ENCODE measurements around the gene ELL2.

The ELL2 gene

DNA sequence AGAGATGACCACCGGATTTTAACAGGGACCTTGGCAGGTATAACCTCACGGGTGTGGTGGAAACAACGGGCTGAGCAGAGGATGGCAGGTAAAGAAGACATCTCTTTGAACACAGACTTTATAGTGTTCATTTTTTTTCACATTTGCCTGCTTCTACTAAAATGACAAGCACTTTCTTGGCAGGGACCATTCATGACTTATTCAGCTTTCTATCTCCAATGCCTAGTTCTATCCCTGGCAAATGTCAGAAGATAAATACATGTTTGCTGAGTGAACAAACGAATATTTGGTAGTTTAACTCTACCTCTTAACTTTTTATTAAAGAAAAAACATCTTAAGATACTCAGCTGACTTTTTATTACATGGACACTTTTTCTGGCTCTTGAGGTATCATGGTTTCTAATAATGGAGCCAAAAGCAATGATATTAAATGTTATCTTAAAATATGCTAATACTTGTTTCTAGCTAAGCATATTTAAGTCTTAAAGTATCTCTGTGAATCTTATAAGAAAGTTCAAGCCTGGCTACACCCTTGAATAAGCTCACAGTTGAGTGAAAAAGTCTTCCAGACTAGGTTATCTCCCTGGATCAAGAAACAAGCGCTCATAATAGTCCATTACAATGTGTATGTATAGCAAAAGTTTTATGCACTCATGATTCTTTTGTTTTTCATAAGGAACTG, 8.5 kb downstream of the ELL2 start:
- no peak for DNase-seq

DNA sequence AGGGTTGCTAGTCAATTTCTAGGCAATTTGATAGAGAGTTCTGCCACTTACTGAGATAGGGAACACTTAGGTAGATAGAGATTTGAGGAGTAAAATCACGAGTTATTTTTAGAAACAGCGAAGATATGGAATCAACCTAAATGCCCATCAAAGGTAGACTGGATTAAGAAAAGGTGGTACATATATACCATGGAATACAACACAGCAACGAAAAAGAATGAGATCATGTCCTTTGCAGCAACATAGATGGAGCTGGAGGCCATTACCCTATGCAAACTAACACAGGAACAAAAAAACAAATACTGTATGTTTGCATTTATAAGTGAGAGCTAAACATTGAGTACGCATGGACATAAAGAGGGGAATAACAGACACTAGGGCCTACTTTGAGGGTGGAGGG, 9.7 kb downstream of the ELL2 start:
- no peak for DNase-seq

DNA sequence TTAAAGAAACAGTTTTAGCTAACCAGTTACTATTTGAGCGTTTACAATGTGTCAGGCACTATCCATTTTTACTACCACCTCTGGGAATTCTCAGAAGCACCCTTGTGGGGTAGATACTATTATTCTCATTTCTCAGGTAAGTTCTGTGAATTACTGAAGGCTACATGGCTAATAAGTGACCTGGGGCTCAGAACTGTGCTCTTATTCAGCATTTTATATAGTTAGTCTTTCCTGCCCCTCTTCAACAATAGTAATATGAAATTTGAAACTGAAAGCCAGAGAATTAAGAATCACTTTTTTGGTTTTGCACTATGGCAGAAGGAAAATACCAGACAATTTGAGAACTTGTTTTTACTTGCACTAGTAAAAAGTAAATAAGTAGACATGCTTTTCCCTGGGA, 11.8 kb downstream of the ELL2 start:
- no peak for DNase-seq

DNA sequence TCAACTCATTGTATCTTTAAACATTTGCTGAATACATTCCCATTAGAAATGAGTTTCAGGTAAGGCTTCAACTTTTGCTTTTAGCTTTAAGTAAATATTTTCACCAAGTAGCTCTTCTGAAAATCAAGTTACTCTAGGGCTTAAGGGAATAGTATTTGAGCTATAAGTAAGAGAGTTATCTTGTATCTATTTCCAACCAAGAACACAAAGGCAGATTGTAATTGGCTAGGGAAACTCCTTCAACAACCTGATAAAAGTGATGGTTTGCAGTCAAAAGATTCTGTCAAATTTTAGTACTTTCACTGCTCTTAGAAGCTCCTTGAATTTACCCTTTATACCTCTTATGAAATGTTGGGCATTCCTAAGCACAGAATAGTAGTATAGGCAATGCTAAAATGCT, 13.0 kb downstream of the ELL2 start:
- no peak for DNase-seq

DNA sequence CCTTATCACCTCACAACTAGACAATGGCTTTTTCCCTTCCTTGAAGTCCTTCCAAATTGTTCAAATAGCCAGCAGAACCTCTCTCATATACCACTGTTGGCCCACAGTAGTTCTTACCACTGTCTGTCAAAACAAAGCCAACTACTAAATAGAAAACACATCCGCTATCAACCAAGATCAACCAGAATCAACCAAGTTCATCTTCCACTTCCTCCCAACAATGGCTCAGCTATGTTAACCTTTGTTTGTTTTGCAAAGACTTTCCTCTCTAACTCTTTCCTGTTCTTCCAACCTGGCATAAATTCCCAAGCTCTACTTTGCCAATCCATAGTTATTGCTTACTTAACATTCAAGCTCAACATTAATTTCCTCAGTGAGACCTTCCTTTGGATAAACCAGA, 15.2 kb downstream of the ELL2 start:
- DNase-seq: no peak

DNA sequence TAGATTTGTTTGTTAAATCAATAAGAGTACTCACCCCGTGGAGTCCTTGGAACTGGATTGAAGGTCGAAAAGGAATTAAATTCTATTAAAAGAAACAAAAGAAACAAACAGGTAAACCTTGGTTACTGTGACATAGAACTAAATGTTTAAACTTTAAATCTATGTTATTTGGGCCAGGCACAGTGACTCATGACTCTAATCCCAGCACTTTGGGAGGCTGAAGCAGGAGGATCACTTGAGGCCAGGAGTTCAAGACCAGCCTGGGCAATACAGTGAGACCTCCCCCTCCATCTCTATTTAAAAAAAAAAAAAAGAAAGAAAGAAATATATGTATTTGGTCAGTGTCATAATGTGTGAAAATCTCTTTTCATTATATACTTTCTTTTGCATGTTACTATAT, 18.7 kb downstream of the ELL2 start:
- no peak for DNase-seq

DNA sequence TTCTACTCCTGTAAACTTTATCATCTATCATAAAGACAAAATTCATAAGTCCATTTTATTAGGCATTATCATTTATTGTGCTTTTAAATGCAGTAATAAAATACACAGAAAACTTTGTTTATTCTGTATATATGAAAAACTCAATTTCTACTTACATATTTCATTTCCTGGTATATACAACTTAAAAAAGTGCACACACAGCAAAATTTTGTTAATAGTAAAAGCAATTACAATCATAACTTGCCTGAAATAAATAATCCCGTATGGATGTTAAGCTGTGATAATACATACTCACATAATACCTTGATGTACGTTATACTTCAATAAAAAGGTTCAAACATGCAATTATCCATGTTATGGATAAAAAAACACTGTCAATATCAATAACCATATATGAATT, 19.2 kb downstream of the ELL2 start:
- no peak for DNase-seq

DNA sequence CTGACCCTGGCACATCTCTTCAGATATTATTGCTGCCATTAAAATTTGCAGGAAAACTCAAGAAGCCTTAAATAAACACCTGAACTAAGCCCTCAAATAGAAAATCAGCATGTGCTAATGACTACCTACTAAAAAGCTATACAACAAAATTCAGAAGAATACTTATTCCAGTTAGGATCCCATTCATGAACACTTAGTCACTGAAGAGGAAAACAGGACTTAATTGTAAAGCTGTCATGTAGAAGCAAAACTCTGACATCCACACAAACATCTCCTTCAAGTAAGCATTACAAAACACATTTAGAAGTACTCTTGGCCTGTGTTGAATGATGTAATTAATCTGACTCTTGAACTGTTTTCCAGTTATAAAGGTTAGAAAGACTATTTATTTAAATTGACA, 19.9 kb downstream of the ELL2 start:
- DNase-seq: no peak

DNA sequence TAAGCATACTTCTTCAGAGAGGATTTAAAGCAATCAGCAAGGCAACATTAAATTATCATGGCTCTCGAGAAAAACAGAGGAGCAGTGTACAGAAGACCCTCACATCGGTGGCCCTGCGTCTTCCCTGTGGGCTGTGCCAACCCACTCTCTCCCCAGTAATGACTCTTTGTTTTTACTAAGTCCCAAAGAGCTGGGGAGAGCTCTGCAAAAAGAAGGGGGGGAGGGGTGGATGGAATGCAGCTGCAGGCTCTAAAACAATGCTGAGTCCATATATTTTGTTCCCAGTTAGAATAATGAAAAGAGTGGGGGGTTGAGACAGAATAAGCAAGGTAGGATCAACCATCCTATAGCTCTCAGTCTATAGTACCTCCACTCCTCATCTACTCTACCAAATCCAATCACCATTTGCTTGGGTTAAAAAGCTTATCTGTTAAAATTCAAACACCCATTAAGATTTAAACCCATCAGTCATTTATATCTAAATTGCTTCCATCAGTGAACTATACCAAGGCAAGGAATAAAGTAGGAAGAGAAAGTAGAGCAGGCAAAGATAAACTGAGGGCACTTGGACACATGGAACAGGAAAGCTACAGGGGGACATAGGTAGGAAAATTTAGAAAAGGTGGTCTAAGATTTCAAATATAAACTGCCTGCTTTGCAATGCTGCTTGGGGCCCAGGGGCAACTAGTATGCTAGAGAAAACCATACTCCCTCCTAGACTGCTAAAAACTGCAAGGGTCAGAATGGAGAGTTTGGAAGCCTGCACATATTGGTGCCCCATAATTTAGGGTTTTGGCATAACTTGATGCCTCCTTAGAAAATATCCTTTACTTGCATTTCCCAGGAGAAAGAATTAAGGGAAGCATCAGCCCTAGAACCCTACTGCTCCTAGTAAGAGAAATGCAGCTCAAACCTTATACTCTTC, 20.6 kb downstream of the ELL2 start:
- no peak for DNase-seq

DNA sequence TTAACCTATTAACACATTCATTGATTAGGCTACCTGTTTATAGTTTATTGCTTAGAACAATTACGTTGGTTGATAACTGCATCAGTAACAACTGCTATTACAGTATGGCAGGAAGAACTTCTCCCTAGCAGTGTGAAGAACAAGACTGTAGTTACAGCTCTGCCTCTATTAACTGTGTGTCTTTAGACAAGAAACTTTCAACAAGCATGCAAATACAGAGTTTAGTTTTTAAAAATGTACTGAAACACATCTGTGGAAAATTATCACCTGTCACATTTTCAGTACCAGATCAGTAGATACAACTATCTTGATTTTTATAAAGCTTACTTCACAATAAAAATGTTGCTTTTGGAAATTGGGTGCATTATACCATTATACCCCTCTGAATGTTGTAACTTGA, 22.2 kb downstream of the ELL2 start:
- DNase-seq: no peak

DNA sequence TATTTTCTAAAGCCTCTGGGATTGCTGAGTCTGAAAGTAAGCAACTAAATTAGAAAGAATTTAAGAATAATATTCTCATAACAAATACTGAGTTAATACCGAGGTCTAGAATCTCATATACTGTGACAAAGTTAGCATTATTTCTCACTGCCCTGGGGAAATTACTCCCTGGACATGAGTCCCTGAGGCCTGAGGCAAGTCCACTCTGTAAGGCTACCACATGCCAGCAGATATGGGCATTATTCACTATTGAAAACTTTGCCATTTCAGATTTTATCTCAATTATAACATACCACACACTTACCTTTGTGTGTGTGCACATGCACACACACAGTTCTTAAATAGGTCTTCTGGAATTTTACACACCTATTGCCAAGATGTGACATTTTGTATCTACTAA, 22.9 kb downstream of the ELL2 start:
- no peak for DNase-seq

DNA sequence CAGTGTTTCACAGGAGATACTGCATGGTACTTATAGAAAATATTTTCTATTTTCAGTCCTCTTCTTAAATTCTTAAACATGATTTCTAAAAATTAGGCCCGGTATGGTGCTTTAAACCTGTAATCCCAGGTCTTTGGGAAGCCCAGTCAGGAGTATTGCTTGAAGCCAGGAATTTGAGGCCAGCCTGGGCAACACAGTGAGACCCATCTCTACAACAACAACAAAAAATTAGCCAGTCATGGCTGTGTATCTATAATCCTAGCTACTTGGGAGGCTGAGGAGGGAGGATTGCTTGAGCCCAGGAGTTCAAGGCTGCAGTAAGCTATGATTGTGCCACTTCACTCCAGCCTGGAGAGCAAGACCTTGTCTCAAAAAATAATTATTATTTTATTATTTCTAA, 23.3 kb downstream of the ELL2 start:
- DNase-seq: no peak

DNA sequence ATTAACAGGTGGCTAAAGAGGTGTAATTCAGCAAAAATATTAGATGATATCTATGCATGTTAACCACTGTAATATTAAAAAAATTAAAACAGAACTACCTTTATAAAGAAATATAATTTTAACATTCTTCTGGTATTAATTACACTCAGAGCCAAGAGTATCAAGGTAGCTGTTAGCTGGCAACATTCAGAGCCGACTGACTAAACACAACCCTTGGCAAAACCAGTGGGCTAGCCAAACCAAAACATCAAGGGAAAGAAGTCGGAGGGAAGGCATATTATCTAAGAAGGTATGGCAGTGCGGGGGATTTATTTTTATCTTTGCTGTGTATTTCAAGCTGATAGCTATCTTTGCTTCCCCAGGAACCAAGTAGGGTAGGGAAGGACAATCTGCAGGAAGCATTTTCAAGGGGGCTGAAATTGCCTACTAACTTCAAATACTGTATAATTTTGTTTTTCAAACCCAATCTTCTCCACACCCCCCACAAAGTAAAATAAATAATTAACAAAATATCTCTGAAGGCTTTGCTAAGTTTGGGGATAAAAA, 24.0 kb downstream of the ELL2 start:
- DNase-seq: no peak

DNA sequence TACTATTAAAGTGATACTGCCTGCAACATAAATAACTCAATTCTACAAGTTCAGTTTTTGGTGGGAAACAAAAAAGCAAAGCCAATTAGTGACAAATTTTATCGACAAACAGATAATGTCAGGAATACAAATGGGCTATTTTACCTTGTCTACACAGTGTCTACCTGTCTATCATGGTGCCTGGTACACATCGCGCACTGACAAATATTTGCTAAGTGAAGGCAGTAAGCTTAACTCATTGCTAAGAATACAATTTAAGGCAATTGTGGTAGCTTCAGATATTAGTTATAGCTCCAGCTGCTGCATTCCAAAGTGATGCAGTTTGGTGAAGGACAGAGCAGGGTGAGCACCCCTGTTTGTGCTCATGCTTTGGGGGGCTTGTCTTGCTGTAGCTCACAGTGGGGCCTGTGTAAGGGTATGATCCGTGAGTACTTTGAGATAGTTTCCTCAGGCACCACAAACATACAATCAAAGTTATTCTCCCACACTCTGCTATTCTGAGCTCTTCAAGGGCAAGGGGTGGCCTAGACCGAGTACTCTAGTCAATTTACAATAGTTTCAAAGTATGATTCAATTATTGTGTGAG, 24.7 kb downstream of the ELL2 start:
- no peak for DNase-seq

DNA sequence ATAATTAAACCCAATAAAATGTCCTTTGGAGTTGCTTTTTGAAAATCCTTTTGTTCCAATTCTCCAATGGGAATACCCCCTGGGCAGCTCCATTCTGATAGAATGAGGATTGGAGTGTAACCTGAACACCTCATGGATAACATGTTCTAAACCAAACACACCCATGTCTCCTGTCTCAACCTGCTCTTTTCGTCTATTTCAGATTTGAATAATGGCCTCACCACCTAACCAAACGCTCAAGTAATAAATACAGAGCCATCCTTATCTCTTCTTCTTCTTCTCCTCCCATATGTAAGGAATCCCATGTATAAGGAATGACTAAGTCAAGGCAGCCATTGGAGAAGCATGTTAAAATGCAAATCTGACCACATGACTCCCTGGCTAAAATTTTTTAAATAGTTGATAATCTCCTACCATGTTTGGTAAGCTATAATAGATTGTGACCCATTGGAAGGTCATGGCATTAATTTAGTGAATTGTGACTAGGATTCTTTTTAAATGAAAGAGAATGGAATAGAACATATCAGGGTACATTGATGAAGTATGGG, 26.0 kb downstream of the ELL2 start:
- no peak for DNase-seq

DNA sequence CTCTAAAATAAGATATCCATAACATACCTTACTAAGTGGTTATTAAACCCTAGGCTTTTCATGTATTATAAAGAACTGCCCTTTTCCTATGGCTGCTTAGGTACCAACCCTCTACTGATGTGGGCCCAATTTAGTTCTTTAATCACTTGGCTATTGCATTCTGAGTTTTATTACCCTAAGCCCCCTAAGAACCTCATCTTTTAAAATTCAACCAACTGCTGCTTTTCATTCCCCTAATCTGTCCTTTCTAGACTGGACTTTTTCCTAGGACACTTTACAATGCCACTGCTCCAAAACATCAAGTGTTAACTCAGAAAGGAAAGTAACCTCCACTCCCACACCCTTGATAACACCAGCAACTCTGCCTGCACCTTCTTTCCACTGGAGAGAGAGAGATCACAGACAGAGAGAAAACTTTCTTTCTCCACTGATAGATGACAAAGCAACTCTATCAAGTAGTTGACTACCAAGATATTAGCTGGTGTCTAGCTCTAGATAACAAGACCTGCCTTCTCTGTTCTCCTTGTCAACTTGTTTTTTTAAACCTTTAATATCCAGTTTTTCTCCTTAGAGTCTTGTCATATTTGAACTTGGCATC, 27.3 kb downstream of the ELL2 start:
- DNase-seq: no peak

DNA sequence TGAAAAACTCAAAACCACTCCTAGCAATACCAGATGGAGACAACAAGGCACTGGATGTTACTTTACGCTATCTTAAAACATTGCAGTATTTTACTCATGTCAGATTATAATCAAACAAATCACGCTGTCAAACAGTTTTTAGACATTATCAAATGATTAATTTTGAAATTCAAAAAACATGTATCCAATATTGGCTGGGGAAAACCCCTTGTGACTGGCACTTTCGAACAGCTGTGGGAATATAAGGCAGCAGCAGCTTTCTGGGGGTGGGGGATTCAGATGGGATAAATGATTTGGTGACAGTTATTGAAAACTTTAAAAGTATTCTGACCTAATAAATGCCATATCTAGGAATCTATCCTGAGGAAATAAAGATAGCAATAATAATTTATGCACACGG, 28.7 kb downstream of the ELL2 start:
- DNase-seq: no peak

DNA sequence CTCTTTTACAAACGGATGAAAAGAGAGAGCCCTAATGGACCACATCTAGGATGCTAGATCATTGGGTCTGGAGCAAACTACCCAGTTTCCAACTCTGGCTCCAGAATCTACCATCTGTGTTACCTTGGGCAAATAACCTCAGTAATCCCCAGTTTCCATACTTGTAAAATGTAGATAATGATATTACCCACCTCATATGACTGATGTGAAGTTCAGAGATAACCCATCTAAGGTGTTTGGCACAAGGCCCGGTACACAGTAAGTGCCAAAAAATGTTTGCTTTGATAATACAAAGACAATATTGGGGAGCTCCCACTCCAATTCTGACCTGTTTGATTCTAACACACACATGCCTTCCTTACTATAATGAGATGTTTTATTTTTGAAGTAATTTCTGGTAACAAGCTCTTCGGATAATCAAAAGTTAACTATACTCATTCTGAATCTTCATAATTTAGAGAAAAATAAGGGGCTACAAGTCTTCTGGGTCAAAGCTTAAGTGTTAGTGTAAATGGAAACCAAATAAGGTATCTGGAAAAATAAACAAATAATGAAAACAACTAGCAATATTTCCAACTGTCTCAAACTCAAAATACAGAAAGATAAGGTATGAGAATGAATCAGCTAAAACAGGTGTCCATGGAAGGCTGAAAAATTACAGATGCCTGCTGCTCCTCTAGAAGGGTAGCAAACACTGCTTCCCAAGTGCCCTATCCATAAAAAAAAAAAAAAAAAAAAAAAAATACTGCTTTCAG, 30.4 kb downstream of the ELL2 start:
- DNase-seq: no peak

DNA sequence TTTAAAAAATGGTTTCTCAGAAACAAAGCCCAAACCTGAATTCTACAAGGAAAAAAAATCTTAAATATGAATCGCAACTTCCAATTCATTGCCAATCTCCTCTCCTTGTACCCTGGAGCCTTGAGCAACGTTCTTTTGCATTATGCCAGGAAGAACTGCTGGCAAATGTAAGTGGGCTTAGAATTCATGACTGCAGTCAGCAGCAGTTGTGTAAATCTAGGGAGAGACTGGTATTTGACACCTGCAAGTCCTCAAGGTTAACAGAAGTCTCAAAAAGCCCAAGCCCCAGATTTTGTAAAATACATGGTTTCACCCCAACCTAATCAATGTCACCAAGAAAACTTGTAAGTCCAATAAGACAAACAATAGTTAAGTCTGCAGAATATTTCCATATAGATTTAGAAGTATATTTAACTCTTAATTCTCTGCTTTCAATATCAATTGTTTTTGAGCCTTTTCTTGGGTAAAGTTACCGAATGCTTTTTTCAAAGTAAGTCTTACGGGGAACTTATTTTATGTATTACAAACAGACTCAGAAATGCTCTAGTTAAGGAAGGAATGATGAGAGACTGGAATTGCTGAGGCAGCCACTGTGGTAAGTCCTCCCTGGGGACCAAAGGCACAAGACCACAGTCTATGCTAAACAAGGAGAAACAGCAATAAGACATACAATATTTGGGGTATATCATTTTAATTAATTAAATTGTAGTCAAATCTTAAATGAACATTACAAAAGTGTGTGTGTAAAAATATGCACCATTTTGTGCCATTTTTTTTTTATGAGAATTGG, 31.3 kb downstream of the ELL2 start:
- DNase-seq: no peak

DNA sequence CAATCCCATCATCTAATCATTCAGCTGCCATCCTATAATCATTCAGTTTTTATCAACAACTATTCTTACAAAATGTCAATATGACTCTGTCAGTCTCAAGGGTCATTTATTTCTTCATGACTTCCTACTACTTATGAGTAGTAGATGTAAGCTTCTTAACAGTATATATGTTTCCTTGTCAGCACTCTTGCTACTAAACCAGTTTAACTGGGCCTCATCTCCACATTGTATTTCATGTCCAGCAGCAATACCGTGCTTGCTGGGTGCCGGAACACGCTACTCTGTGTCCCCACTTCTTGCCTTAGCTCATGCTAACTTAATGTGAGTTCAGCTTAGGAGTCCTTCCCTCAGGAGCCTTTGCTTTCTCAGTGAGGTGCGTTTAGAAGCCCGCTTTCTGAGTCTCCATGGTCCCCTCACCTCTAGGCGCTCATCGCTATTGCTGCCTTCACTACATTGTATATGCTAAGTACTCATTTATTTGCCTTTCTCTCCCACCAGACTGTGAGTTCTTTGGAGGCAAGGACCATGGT, 32.9 kb downstream of the ELL2 start:
- no peak for DNase-seq
